LNCAP (cell line): ENCODE data around the gene C6orf118.

ENCODE experiments used
- TF ChIP-seq, protein P1 (sequence below): fragments of 450-650 bp; IDR thresholded peaks from 2 replicates; pipeline ENCODE4 v1.5.1; 2017; ENCODE audit warnings: mild to moderate bottlenecking

The C6orf118 gene

DNA sequence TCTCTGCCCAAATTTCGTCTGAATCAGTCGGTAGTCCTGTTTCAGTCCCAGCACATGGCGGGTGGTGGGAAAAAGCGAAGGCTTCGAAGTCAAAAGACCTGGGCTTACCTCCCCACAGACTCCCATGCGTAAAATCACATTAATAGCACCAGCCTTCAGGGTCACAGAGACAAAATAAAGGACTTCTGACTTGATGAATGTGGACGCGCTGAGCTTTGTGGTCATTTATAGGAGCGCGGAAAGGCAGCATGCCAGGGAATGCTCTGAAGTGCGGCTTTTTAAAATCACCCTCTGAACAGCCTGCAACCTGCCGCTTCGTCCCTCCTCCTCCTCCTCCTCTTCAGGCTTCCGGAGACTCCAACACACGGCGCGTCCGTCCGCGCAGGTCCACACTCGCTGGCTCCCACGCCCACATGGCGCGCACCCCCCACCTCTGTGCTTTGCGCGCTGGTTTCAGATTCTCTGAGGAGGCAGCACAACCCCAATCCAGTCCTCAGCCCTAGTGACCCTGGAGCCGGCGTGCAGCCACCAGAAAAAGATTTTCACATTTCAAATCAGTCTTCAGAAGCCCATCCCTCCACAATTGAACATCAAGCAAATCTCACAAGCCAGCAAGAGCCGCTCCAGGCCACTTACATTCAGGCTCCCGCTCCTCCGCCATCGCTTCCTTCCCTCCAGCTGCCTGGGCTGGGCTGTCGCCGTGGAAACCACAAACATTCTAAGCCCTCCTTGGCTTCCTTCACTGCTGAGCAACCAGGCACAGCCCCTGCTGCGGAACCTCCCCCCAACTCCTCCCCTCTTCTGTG, at the start of gene C6orf118:
C6orf118 (minus strand) TSS at position 680 of the 806 bp plus-strand sequence; CDS start at position 661, 19 bp downstream.
- TF ChIP-seq, protein P1, sequence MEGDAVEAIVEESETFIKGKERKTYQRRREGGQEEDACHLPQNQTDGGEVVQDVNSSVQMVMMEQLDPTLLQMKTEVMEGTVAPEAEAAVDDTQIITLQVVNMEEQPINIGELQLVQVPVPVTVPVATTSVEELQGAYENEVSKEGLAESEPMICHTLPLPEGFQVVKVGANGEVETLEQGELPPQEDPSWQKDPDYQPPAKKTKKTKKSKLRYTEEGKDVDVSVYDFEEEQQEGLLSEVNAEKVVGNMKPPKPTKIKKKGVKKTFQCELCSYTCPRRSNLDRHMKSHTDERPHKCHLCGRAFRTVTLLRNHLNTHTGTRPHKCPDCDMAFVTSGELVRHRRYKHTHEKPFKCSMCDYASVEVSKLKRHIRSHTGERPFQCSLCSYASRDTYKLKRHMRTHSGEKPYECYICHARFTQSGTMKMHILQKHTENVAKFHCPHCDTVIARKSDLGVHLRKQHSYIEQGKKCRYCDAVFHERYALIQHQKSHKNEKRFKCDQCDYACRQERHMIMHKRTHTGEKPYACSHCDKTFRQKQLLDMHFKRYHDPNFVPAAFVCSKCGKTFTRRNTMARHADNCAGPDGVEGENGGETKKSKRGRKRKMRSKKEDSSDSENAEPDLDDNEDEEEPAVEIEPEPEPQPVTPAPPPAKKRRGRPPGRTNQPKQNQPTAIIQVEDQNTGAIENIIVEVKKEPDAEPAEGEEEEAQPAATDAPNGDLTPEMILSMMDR, result no peak

DNA sequence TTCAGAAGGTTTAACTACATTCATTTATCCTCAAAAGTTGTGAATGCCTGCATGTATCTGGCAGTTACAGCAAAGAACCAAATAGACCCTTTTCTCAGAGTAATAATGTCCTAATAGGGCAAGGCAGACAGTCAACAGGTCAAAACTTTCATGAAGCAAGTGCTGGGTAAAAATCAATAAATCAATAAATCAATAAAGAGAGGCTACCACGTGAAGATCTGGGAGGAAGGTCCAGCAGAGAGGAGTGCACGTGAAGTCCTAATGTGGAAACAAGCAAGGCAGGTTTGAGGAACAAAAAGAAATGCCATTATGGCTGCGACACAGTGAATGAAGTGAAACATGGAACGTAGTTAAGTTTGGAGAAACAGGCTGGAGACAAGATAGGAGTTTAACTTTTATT, 36.3 kb upstream of the C6orf118 start:
- TF ChIP-seq, protein P1, result no peak

DNA sequence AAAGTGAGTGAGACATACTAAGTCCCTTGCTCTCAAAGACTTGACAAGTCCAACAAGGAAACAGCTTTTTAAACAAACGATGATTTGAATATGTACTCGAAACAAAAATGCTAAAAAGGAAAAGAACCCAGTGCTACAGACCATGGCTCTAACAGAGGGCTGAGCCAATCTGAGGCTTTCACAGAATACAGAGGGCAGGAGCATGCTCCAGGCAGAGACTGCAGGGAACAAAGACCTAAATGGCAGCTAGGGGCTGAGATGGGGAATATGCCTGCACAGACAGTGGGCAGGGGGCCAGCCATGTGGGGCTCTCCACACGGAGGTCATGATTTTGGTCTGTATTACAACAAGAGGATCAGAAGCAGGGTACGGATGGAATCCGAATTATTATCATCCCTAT, 31.1 kb upstream of the C6orf118 start:
- TF ChIP-seq, protein P1, result no peak

DNA sequence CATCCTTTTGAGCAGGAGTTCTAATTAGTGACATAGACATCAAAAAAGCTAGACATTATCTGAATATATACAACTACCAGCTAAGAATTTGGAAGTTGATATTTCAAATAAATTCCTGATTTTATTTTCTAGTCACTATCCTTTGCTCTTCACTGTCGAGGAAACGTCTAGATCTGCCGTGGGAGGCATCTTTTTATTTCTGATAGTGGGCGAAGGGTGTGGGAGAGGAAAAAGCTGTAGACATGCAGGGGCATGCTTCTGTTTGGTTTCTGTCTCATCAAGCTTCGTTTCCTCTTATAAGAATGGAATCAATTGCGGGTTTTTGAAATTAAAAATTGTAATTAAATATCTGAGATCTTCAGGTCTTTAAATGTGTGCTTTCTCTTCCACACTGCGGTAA, 16.2 kb upstream of the C6orf118 start:
- TF ChIP-seq, protein P1, result no peak

DNA sequence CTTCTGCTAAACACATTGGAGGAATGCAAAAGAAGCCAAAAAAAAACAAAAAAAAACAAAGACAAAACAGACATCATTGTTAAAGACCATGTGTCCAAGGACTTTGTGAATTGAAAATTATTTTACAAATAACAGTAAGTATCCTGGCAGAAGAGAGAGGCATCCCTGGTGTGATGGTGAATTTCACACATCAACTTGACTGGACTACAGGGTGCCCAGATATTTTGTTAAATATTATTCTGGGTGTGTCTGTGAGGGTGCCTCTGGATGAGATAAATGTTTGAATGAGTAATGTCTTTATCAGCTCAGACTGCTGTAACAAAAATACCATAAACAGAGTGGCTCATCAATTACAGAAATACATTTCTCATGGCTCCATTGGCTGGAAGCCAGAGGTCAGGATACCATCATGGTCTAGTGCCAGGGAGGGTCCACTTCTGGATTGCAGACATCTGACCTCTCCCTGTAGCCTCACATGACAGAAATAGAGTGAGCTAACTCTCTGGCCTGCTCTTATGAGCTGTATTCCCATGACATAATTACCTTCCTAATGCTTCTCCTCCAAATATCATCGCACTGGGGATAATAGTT, 12.2 kb upstream of the C6orf118 start:
- TF ChIP-seq, protein P1, result no peak

DNA sequence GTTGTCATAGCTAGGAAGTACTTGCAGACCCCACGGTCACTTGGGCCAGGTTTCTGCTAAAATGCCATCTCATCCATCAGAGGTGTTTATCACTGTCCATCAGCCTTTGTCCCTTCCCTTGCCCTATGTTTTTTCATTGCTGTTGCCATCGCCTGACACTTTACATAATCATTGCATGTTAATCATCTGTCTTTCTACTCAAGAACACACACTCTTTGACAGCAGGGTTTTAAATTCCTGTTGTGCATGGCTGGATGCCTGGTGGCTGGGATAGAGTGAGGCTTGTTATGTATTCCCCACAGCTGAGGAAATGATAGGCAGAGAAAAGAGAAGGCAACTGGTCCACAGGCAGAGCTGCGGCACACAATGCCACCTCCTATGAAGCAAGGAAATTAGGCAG, 11.7 kb upstream of the C6orf118 start:
- TF ChIP-seq, protein P1, result no peak

DNA sequence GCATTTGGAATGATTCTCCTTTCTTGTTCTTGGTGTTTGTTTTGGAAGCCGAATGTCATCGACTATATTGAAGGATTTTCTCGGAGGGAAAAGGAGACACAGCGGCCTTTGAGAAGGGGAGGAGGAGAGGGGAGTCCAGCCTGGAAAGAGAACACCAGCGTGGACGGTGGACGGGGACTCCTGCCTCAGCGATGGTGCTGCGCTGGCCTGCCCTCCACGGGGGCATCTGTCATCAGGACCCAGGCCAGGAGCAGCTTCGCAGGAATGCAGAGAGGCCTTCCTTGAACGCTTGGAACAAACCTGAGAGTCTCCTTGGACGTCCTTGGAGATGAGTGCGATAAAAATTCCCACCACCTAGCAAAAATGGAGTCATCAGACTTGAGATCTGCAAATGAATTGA, 8.3 kb upstream of the C6orf118 start:
- TF ChIP-seq, protein P1, result no peak
